ENCODE measurements around the gene ALPP. TPM values are rescaled to one million over a fixed set of nuclear protein-coding genes. Genes with fewer than 3 reads are reported as not detected.
"Not testable (repeated sequence)": the region's sequence is repeated elsewhere in the genome, so short reads cannot be mapped to it uniquely, and the experiment has no call there.

Gene ALPP
- total and polyA plus RNA-seq, 2 experiments from 2014 or later: not detected

DNA sequence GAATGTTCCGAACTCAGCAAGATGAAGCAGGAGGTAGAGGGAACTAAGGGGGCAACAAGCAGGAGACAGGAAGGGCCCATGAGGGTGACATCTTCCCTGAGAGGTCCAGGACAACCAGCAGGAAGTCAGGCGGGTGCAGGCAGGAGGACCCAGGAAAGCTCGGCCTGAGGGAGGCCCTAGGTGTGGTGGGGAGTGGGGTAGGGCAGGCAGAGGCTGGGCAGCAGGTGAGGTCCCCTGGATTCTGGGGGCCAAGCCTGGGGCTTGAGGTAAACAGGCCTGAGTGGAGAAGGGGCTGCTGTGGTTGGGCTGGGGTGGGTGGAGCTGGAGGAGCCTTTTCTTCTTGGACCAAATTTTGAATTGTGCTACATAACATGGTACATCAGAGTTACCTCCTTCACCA is 24.0 kb downstream of the ALPP start:
- no peaks in the 10 kb centered on the region for H3K4me1 ChIP-seq (ENCODE audit: low read depth)
- peaks cover 13% of the 10 kb centered on the region for H3K27me3 ChIP-seq
- no peak for DNase-seq (ENCODE audit: low read depth in 1 of 2, low spot score in 1 of 2)

DNA sequence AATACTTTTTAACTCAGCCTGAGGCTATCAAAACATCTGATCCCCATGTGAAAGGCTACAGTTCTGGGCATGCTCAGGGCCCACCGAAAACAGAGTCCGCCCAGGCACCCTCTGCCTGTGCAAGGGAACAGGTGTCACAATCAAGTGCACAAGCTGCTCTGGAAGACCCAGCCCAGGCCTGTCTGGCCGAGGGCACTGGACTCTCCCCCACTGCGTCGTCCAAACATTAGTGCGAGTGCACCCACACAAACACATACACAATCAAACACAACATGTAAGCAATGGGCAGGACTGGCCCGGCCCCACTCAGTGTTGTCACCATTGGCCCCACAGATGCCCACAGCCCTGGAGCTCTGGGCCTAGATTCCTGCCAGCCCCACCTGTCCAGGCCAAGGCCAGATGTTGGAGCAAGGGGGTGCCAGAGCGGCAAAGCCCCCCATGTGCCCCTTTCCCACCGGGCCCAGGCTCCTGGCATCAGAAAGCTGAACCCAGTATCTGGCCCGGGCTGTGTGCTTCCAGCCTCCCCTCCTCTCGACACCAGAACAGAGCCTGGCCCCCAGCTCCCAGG is 27.5 kb downstream of the ALPP start:
- H3K27ac ChIP-seq: no peak overlapping the region
- peaks cover 12% of the 10 kb centered on the region for H3K27me3 ChIP-seq
- H3K36me3 ChIP-seq: no peaks in the 10 kb centered on the region
- no peak for DNase-seq (ENCODE audit: low read depth in 1 of 2, low spot score in 1 of 2)
- H3K9me3 ChIP-seq (ENCODE audit: low read depth): no peaks in the 10 kb centered on the region
- no peaks in the 10 kb centered on the region for H3K4me1 ChIP-seq (ENCODE audit: low read depth)
- no peak overlapping the region for H3K4me3 ChIP-seq
- TF ChIP-seq, protein P1, sequence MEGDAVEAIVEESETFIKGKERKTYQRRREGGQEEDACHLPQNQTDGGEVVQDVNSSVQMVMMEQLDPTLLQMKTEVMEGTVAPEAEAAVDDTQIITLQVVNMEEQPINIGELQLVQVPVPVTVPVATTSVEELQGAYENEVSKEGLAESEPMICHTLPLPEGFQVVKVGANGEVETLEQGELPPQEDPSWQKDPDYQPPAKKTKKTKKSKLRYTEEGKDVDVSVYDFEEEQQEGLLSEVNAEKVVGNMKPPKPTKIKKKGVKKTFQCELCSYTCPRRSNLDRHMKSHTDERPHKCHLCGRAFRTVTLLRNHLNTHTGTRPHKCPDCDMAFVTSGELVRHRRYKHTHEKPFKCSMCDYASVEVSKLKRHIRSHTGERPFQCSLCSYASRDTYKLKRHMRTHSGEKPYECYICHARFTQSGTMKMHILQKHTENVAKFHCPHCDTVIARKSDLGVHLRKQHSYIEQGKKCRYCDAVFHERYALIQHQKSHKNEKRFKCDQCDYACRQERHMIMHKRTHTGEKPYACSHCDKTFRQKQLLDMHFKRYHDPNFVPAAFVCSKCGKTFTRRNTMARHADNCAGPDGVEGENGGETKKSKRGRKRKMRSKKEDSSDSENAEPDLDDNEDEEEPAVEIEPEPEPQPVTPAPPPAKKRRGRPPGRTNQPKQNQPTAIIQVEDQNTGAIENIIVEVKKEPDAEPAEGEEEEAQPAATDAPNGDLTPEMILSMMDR (IDR thresholded peaks at IDR 0.05; ENCODE audit: low read depth, low read length): no peak

More for the DNA sequence above, 24.0 kb downstream of the ALPP start:
- H3K4me3 ChIP-seq: no peak overlapping the region
- H3K27ac ChIP-seq: no peak overlapping the region
- H3K36me3 ChIP-seq: no peaks in the 10 kb centered on the region
- H3K9me3 ChIP-seq (ENCODE audit: low read depth): no peaks in the 10 kb centered on the region
- TF ChIP-seq, protein P1 (IDR thresholded peaks at IDR 0.05; ENCODE audit: low read depth, low read length): no peak

DNA sequence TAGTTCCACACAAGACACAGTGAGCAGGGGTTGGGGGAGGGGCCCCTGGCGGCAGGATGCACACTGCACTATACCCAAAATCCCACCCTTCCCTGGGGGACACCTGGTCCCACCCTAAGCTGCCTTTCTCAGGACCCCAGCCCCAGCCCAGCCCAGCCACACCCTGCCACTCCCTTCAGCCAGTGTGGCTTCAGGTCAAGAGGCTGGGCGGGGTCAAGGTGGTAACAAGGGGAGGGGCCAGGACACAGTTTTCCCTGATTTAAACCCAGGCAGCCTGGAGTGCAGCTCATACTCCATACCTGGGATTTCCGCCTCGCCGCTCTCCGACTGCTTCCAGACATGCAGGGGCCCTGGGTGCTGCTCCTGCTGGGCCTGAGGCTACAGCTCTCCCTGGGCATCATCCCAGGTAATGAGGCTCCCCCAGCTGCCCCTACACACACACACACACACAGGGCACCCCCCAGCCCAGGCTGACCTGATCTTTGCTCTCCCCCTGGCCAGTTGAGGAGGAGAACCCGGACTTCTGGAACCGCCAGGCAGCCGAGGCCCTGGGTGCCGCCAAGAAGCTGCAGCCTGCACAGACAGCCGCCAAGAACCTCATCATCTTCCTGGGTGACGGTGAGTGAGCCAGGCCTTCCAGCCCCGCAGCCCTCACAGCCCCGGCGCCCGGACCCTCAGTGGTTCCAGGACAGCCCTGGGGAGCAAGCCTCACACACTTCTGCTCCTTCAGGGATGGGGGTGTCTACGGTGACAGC is 28.2 kb downstream of the ALPP start, which contains the start of gene ALPG:
ALPG (plus strand) TSS at position 289 of the 755 bp plus-strand sequence; CDS start at position 340, 51 bp downstream.
- TF ChIP-seq, protein P1 (IDR thresholded peaks at IDR 0.05; ENCODE audit: low read depth, low read length): no peak
- H3K9me3 ChIP-seq (ENCODE audit: low read depth): no peaks in the 10 kb centered on the region
- no peaks in the 10 kb centered on the region for H3K36me3 ChIP-seq
- H3K4me3 ChIP-seq: no peak within 1 kb of the TSS
- peaks cover 18% of the 10 kb centered on the region for H3K27me3 ChIP-seq
- no peak within 1 kb of the TSS for H3K27ac ChIP-seq
- no peaks in the 10 kb centered on the region for H3K4me1 ChIP-seq (ENCODE audit: low read depth)
- DNase-seq (ENCODE audit: low read depth in 1 of 2, low spot score in 1 of 2): no peak

DNA sequence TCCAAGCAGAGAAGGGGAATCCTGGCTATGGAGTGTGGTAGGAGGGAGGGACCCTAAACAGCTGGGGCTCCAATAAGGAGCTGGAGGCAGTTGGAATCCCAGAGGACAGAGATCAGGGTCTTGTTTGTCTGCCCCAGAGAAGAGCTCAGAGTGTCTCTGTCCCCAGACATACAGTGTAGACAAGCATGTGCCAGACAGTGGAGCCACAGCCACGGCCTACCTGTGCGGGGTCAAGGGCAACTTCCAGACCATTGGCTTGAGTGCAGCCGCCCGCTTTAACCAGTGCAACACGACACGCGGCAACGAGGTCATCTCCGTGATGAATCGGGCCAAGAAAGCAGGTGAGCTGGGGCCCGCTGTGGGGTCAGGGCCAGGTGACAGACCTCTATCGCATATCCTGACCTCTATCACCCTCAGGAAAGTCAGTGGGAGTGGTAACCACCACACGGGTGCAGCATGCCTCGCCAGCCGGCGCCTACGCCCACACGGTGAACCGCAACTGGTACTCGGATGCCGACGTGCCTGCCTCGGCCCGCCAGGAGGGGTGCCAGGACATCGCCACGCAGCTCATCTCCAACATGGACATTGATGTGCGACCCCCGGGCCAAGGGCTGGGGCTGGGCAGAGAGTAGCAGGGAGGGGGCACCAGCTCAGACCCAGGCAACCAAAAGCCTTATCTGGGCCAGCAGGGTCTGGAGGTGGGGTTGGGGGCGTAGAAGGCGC is 29.0 kb downstream of the ALPP start:
- not testable (repeated sequence) for DNase-seq (ENCODE audit: low read depth in 1 of 2, low spot score in 1 of 2); H3K4me1 ChIP-seq (ENCODE audit: low read depth); H3K4me3 ChIP-seq; H3K36me3 ChIP-seq; H3K27ac ChIP-seq; H3K9me3 ChIP-seq (ENCODE audit: low read depth)
- H3K27me3 ChIP-seq: peaks cover 27% of the 10 kb centered on the region

DNA sequence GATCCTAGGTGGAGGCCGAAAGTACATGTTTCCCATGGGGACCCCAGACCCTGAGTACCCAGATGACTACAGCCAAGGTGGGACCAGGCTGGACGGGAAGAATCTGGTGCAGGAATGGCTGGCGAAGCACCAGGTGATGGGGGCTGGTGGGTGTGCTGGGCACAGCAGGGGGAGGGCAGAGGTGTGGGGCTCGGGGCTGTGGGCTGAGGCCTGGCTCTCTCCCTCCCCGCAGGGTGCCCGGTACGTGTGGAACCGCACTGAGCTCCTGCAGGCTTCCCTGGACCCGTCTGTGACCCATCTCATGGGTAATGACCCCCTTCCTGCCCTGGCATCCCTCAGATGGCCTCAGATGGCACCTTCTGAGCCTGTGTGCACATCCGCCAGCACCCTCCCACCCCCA is 29.7 kb downstream of the ALPP start:
- not testable (repeated sequence) for H3K36me3 ChIP-seq; DNase-seq (ENCODE audit: low read depth in 1 of 2, low spot score in 1 of 2); H3K4me1 ChIP-seq (ENCODE audit: low read depth); H3K4me3 ChIP-seq; H3K27ac ChIP-seq; H3K9me3 ChIP-seq (ENCODE audit: low read depth)
- peaks cover 33% of the 10 kb centered on the region for H3K27me3 ChIP-seq

DNA sequence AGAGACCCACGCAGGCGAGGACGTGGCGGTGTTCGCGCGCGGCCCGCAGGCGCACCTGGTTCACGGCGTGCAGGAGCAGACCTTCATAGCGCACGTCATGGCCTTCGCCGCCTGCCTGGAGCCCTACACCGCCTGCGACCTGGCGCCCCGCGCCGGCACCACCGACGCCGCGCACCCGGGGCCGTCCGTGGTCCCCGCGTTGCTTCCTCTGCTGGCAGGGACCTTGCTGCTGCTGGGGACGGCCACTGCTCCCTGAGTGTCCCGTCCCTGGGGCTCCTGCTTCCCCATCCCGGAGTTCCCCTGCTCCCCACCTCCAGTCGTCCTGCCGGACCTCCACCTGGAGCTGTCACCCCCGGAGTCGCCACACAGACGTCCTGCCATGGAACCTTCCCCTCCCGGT is 31.1 kb downstream of the ALPP start:
- not testable (repeated sequence) for DNase-seq (ENCODE audit: low read depth in 1 of 2, low spot score in 1 of 2); H3K27ac ChIP-seq; H3K4me3 ChIP-seq; H3K4me1 ChIP-seq (ENCODE audit: low read depth); H3K9me3 ChIP-seq (ENCODE audit: low read depth); H3K36me3 ChIP-seq
- H3K27me3 ChIP-seq: peaks cover 44% of the 10 kb centered on the region

Data from cardiac muscle cell (in vitro differentiated cells and primary cell).